ENCODE data around the gene RYR2. TPM values are rescaled to one million over a fixed set of nuclear protein-coding genes. Genes with fewer than 3 reads are reported as not detected.

RYR2 gene
- total and polyA plus RNA-seq, 8 donors = 0.25 to 33.5 (median 2.5) TPM

- H3K27me3 ChIP-seq = no peaks in the 10 kb centered on the region
- intact Hi-C loops (cut with DNase I; ENCODE audit: low total_unique reads) = no loop called here
- no peak for TF ChIP-seq EP300 (IDR thresholded peaks at IDR 0.05)
- no peak for TF ChIP-seq POLR2A (IDR thresholded peaks at IDR 0.05)
- TF ChIP-seq POLR2AphosphoS5 (IDR thresholded peaks at IDR 0.05) = no peak
- no peak for TF ChIP-seq CTCF (IDR thresholded peaks at IDR 0.05)
- no peak overlapping the region for H3K4me3 ChIP-seq
- no peaks in the 10 kb centered on the region for H3K4me1 ChIP-seq
- no peak for DNase-seq
- no peak overlapping the region for H3K27ac ChIP-seq
- WGBS, 5 donors = 71 to 86% (median 76%) methylated on average over 4 of the region's 4 CpGs
- H3K9me3 ChIP-seq = no peaks in the 10 kb centered on the region
- no peaks in the 10 kb centered on the region for H3K36me3 ChIP-seq
Measured at GRCh38 chr1:237204841-237205240, 162.9 kb downstream of the RYR2 start.

- Histone ChIP-seq H3K27me3 (no peaks in the 10 kb centered on the region), H3K36me3 (no peaks in the 10 kb centered on the region), H3K4me1 (peaks cover 0 to under 1% (median 0%) of the 10 kb centered on the region in 4 donors), H3K9me3 (no peaks in the 10 kb centered on the region), H3K4me3 (no peak overlapping the region), H3K27ac (no peak overlapping the region)
- no peak for TF ChIP-seq EP300 (IDR thresholded peaks at IDR 0.05)
- TF ChIP-seq POLR2AphosphoS5 (IDR thresholded peaks at IDR 0.05) = no peak
- no peak for TF ChIP-seq POLR2A (IDR thresholded peaks at IDR 0.05)
- no peak for TF ChIP-seq CTCF (IDR thresholded peaks at IDR 0.05)
- intact Hi-C loops (cut with DNase I; ENCODE audit: low total_unique reads) = no loop called here
- 65 to 74% (median 69%) methylated on average over 13 to 14 of the region's 14 CpGs for WGBS, 5 donors
- DNase-seq = peak in 1 of 2 donors; percentile 40
Measured at GRCh38 chr1:237205400-237206064, 163.5 kb downstream of the RYR2 start.

- Histone ChIP-seq H3K9me3 (no peaks in the 10 kb centered on the region), H3K27me3 (no peaks in the 10 kb centered on the region), H3K4me3 (no peak overlapping the region), H3K36me3 (no peaks in the 10 kb centered on the region), H3K27ac (no peak overlapping the region), H3K4me1 (peaks cover 0 to 6% (median 0%) of the 10 kb centered on the region in 4 donors)
- 74 to 88% (median 79%) methylated on average over 6 of the region's 6 CpGs for WGBS, 5 donors
- no peak for DNase-seq
- intact Hi-C loops (cut with DNase I; ENCODE audit: low total_unique reads) = no loop called here
- TF ChIP-seq CTCF (IDR thresholded peaks at IDR 0.05) = no peak
- no peak for TF ChIP-seq POLR2AphosphoS5 (IDR thresholded peaks at IDR 0.05)
- no peak for TF ChIP-seq EP300 (IDR thresholded peaks at IDR 0.05)
- TF ChIP-seq POLR2A (IDR thresholded peaks at IDR 0.05) = no peak
Measured at GRCh38 chr1:237206065-237206414, 164.1 kb downstream of the RYR2 start.

GRCh38 chr1:237211031-237211430, 169.0 kb downstream of the RYR2 start:
- intact Hi-C loops (cut with DNase I; ENCODE audit: low total_unique reads) = no loop called here
- Histone ChIP-seq H3K27me3 (no peaks in the 10 kb centered on the region), H3K4me3 (no peak overlapping the region), H3K27ac (no peak overlapping the region), H3K4me1 (peaks cover 0 to 10% (median 0%) of the 10 kb centered on the region in 4 donors), H3K9me3 (no peaks in the 10 kb centered on the region), H3K36me3 (no peaks in the 10 kb centered on the region)
- 53 to 75% (median 61%) methylated on average over 5 of the region's 5 CpGs for WGBS, 5 donors
- DNase-seq = no peak
- TF ChIP-seq EP300 (IDR thresholded peaks at IDR 0.05) (no peak), POLR2AphosphoS5 (IDR thresholded peaks at IDR 0.05) (no peak)

- H3K9me3 ChIP-seq = no peaks in the 10 kb centered on the region
- no peak overlapping the region for H3K27ac ChIP-seq
- whole genome bisulfite sequencing, 5 donors = 10 to 21% (median 15%) methylated on average over 2 of the region's 2 CpGs
- H3K4me1 ChIP-seq = peaks cover 0 to 10% (median 0%) of the 10 kb centered on the region in 4 donors
- intact Hi-C loops (cut with DNase I; ENCODE audit: low total_unique reads) = no loop called here
- no peak for TF ChIP-seq EP300 (IDR thresholded peaks at IDR 0.05)
- no peak for TF ChIP-seq POLR2A (IDR thresholded peaks at IDR 0.05)
- TF ChIP-seq CTCF (IDR thresholded peaks at IDR 0.05) = no peak
- TF ChIP-seq POLR2AphosphoS5 (IDR thresholded peaks at IDR 0.05) = no peak
- H3K27me3 ChIP-seq = no peaks in the 10 kb centered on the region
- DNase-seq = no peak
- H3K36me3 ChIP-seq = no peaks in the 10 kb centered on the region
- H3K4me3 ChIP-seq = no peak overlapping the region
Measured at GRCh38 chr1:237211540-237211939, 169.6 kb downstream of the RYR2 start.
